PC-9 (cell line): ENCODE results near the gene CCBE1. TPM values are rescaled to one million over a fixed set of nuclear protein-coding genes. Genes with fewer than 3 reads are reported as not detected.
"Not testable (repeated sequence)": the region's sequence is repeated elsewhere in the genome, so short reads cannot be mapped to it uniquely, and the experiment has no call there.

Experiments used
- BruUV-seq: library from RNA; stranded (reverse); fragments of 400-500 nt; replicated peaks from 2 replicates; lab custom pipeline; 2021; lab: Mats Ljungman, UMichigan
- CTCF ChIA-PET: fragments of 300-600 bp; sonication (Branson Sonifier 250); formaldehyde crosslinking; loops from one replicate; lab custom pipeline; 2022; ENCODE audit warnings: antibody characterized with exemption; lab: Charles Lee
- POLR2A ChIA-PET: fragments of 300-600 bp; sonication (Branson Sonifier 250); formaldehyde crosslinking; loops from one replicate; lab custom pipeline; 2022; ENCODE audit warnings: antibody characterized with exemption; ENCODE audit not compliant: unreplicated experiment; lab: Charles Lee
- DNase-seq, 2 experiments: peaks; one replicate each; pipeline versions ENCODE4 v3.0.0 to v3.0.0-alpha.2; 2015 to 2022; ENCODE audit warnings: mixed read lengths in 1 of 2
- H2AFZ ChIP-seq: fragments of 200-600 bp; sonication (generic); 2 replicates; pipeline ENCODE4 v1.8.1; 2017; ENCODE audit warnings: antibody characterized with exemption
- H3F3A ChIP-seq: fragments of 200-600 bp; sonication (generic); 2 replicates; pipeline ENCODE4 v1.8.1; 2017; ENCODE audit warnings: antibody characterized with exemption, mild to moderate bottlenecking, low read depth; ENCODE audit not compliant: insufficient read depth
- H3K27ac ChIP-seq: fragments of 200-600 bp; sonication (generic); 2 replicates; pipeline ENCODE4 v1.6.1; 2016; ENCODE audit warnings: mixed run types
- H3K27me3 ChIP-seq: fragments of 200-600 bp; sonication (generic); 2 replicates; pipeline ENCODE4 v1.6.1; 2016; ENCODE audit warnings: low read depth, mixed run types; ENCODE audit not compliant: insufficient read depth
- H3K36me3 ChIP-seq: fragments of 200-600 bp; sonication (generic); 2 replicates; pipeline ENCODE4 v1.6.1; 2016; ENCODE audit warnings: low read depth, mixed run types
- H3K4me1 ChIP-seq: fragments of 200-600 bp; sonication (generic); replicated peaks from 2 replicates; pipeline ENCODE4 v1.6.1; 2016; ENCODE audit warnings: mixed run types; ENCODE audit not compliant: insufficient read depth
- H3K4me2 ChIP-seq: fragments of 200-600 bp; sonication (generic); 2 replicates; pipeline ENCODE4 v1.6.1; 2017; ENCODE audit warnings: mixed run types
- H3K4me3 ChIP-seq: fragments of 200-600 bp; sonication (generic); 2 replicates; pipeline ENCODE4 v1.6.1; 2016; ENCODE audit warnings: mixed run types
- H3K79me2 ChIP-seq: fragments of 200-600 bp; sonication (generic); 2 replicates; pipeline ENCODE4 v1.6.1; 2017; ENCODE audit warnings: low read depth, mixed run types
- H3K9me2 ChIP-seq: fragments of 200-600 bp; sonication (generic); 2 replicates; pipeline ENCODE4 v1.8.1; 2017; ENCODE audit warnings: mild to moderate bottlenecking; ENCODE audit not compliant: insufficient read depth
- H3K9me3 ChIP-seq: fragments of 200-600 bp; sonication (generic); 2 replicates; pipeline ENCODE4 v1.8.1; 2016; ENCODE audit warnings: low read depth; ENCODE audit not compliant: insufficient read depth
- H4K20me1 ChIP-seq: fragments of 200-600 bp; sonication (generic); 2 replicates; pipeline ENCODE4 v1.8.1; 2017; ENCODE audit not compliant: insufficient read depth
- CTCF ChIP-seq: fragments of 200-600 bp; sonication (generic); conservative IDR thresholded peaks from 2 replicates; pipeline ENCODE4 v1.6.1; 2017; ENCODE audit warnings: mixed run types, antibody characterized with exemption, mild to moderate bottlenecking, moderate library complexity
- EZH2 ChIP-seq: fragments of 200-600 bp; sonication (generic); IDR thresholded peaks from 2 replicates; pipeline ENCODE4 v1.8.0; 2017; ENCODE audit warnings: antibody characterized with exemption, low read depth
- intact Hi-C: fragments of 100-400 bp; cut with micrococcal nuclease; formaldehyde crosslinking; loops from one replicate; pipeline ENCODE4 v1.10.0; 2022; ENCODE audit not compliant: unreplicated experiment
- total RNA-seq: library from RNA; stranded (reverse); gene quantifications from 2 replicates; pipeline ENCODE4 v1.2.3, GENCODE V29; 2021

Gene CCBE1
- total RNA-seq, 1 experiment from 2014 or later: 5.8 TPM

GRCh38 chr18:59650266-59650820, 46.9 kb downstream of the CCBE1 start:
- intact Hi-C loops: no loop called here
- Histone ChIP-seq H3F3A (no peaks in the 10 kb centered on the region), H3K9me3 (no peaks in the 10 kb centered on the region), H3K4me1 (no peaks in the 10 kb centered on the region), H3K79me2 (no peaks in the 10 kb centered on the region), H3K9me2 (no peaks in the 10 kb centered on the region), H3K4me2 (no peak overlapping the region), H4K20me1 (no peaks in the 10 kb centered on the region), H2AFZ (no peak overlapping the region), H3K27ac (no peak overlapping the region), H3K27me3 (no peaks in the 10 kb centered on the region), H3K36me3 (no peaks in the 10 kb centered on the region), H3K4me3 (no peak overlapping the region)
- BruUV-seq: no TSS peak
- TF ChIP-seq EZH2: no peak
- no peak for TF ChIP-seq CTCF
- DNase-seq: no peak
- POLR2A ChIA-PET: no interaction called here
- CTCF ChIA-PET: no interaction called here

- no peaks in the 10 kb centered on the region for H3K4me1 ChIP-seq
- ChIA-PET CTCF (no interaction called here), POLR2A (interaction anchor here (0.6 kb wide), 1 partner anchor 17 kb away, joined by 9 read pairs; no protein-coding TSS in a partner anchor)
- H3K27ac ChIP-seq: no peak overlapping the region
- H3K4me2 ChIP-seq: no peak overlapping the region
- no peaks in the 10 kb centered on the region for H3F3A ChIP-seq
- no peaks in the 10 kb centered on the region for H3K27me3 ChIP-seq
- H3K9me2 ChIP-seq: no peaks in the 10 kb centered on the region
- no peaks in the 10 kb centered on the region for H3K36me3 ChIP-seq
- DNase-seq: no peak
- no TSS peak for BruUV-seq
- no peak overlapping the region for H3K4me3 ChIP-seq
- no peak overlapping the region for H2AFZ ChIP-seq
- H3K9me3 ChIP-seq: no peaks in the 10 kb centered on the region
- TF ChIP-seq EZH2: no peak
- TF ChIP-seq CTCF: no peak
- no peaks in the 10 kb centered on the region for H4K20me1 ChIP-seq
- intact Hi-C loops: no loop called here
- no peaks in the 10 kb centered on the region for H3K79me2 ChIP-seq
Measured at GRCh38 chr18:59649591-59649990, 47.6 kb downstream of the CCBE1 start.

- DNase-seq, H3K27ac ChIP-seq, H3K27me3 ChIP-seq, H3K9me2 ChIP-seq, H2AFZ ChIP-seq, H3K4me2 ChIP-seq, CTCF ChIA-PET, H4K20me1 ChIP-seq, H3K4me1 ChIP-seq, H3K36me3 ChIP-seq, H3K4me3 ChIP-seq, intact Hi-C loops, BruUV-seq, POLR2A ChIA-PET, H3K9me3 ChIP-seq, H3K79me2 ChIP-seq, H3F3A ChIP-seq: not testable (repeated sequence)
Measured at GRCh38 chr18:59648469-59648868, 48.8 kb downstream of the CCBE1 start.

- no peaks in the 10 kb centered on the region for H3K27me3 ChIP-seq
- no peaks in the 10 kb centered on the region for H3K9me2 ChIP-seq
- H3K9me3 ChIP-seq: no peaks in the 10 kb centered on the region
- H3K4me3 ChIP-seq: no peak overlapping the region
- H3F3A ChIP-seq: no peaks in the 10 kb centered on the region
- H3K36me3 ChIP-seq: no peaks in the 10 kb centered on the region
- TF ChIP-seq EZH2: no peak
- TF ChIP-seq CTCF: no peak
- no TSS peak for BruUV-seq
- H3K4me1 ChIP-seq: no peaks in the 10 kb centered on the region
- POLR2A ChIA-PET: no interaction called here
- no peak for DNase-seq
- no peak overlapping the region for H3K27ac ChIP-seq
- no peaks in the 10 kb centered on the region for H4K20me1 ChIP-seq
- H3K79me2 ChIP-seq: no peaks in the 10 kb centered on the region
- H3K4me2 ChIP-seq: no peak overlapping the region
- intact Hi-C loops: no loop called here
- CTCF ChIA-PET: no interaction called here
- H2AFZ ChIP-seq: no peak overlapping the region
Measured at GRCh38 chr18:59646963-59647307, 50.3 kb downstream of the CCBE1 start.
